ENCODE results near the gene ABHD12B.

Gene ABHD12B

GRCh38 chr14:50871914-50872732, at the start of gene ABHD12B:
Gene ABHD12B, plus strand, starts transcription at chr14:50872053. Its CDS starts 122 bp downstream, at chr14:50872175.
- DNase-seq (ENCODE audit: low read depth in 2 of 2), result no peak

GRCh38 chr14:50822501-50823042, 49.3 kb upstream of the ABHD12B start:
- DNase-seq (ENCODE audit: low read depth in 2 of 2), result no peak

GRCh38 chr14:50823051-50823761, 48.6 kb upstream of the ABHD12B start:
- no peak for DNase-seq (ENCODE audit: low read depth in 2 of 2)

GRCh38 chr14:50823762-50824636, 47.9 kb upstream of the ABHD12B start:
- no peak for DNase-seq (ENCODE audit: low read depth in 2 of 2)

GRCh38 chr14:50825307-50825706, 46.5 kb upstream of the ABHD12B start:
- DNase-seq (ENCODE audit: low read depth in 2 of 2), result no peak

- DNase-seq (ENCODE audit: low read depth in 2 of 2), result no peak
Measured at GRCh38 chr14:50826681-50827080, 45.2 kb upstream of the ABHD12B start.

GRCh38 chr14:50828721-50829488, 42.9 kb upstream of the ABHD12B start:
- no peak for DNase-seq (ENCODE audit: low read depth in 2 of 2)

GRCh38 chr14:50829489-50830043, 42.3 kb upstream of the ABHD12B start:
- DNase-seq (ENCODE audit: low read depth in 2 of 2), result no peak

- peak; percentile 31 to 52 for DNase-seq (ENCODE audit: low read depth in 2 of 2)
Measured at GRCh38 chr14:50830044-50830931, 41.6 kb upstream of the ABHD12B start.

- DNase-seq (ENCODE audit: low read depth in 2 of 2), result peak; percentile 31 to 57
Measured at GRCh38 chr14:50830932-50831725, 40.7 kb upstream of the ABHD12B start, which contains the start of gene NIN. Gene NIN, minus strand, starts transcription at chr14:50831162. Its CDS starts 9,106 bp downstream, at chr14:50822056.

GRCh38 chr14:50831726-50832168, 40.1 kb upstream of the ABHD12B start:
- no peak for DNase-seq (ENCODE audit: low read depth in 2 of 2)

- no peak for DNase-seq (ENCODE audit: low read depth in 2 of 2)
Measured at GRCh38 chr14:50832935-50833630, 38.8 kb upstream of the ABHD12B start.

- DNase-seq (ENCODE audit: low read depth in 2 of 2), result no peak
Measured at GRCh38 chr14:50834802-50835276, 37.0 kb upstream of the ABHD12B start.

- no peak for DNase-seq (ENCODE audit: low read depth in 2 of 2)
Measured at GRCh38 chr14:50835280-50835679, 36.6 kb upstream of the ABHD12B start.

- no peak for DNase-seq (ENCODE audit: low read depth in 2 of 2)
Measured at GRCh38 chr14:50836515-50836914, 35.3 kb upstream of the ABHD12B start.

GRCh38 chr14:50837271-50837670, 34.6 kb upstream of the ABHD12B start:
- no peak for DNase-seq (ENCODE audit: low read depth in 2 of 2)

GRCh38 chr14:50837850-50838470, 33.9 kb upstream of the ABHD12B start:
- DNase-seq (ENCODE audit: low read depth in 2 of 2), result no peak
